Measurements from ENCODE around the gene CLCN3.

DNA sequence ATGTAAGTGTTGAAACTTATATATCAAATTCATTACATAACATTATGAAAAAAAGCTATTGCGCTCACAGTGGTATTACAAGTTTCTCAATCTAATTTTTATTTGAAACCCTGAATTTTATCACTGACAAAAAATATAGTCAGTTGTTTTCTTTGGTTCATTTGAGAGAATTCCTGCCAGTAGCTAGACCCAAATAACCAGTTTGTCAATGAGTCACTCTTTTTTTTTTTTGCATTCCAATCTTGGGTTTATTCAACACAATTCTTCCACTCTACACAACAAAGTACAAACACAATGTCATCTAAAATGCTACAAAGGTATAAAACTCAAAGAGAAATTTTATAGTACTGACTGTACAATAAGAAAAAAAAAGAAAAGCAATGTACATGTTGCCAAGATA, 124.2 kb downstream of the CLCN3 start:
- TF ChIP-seq POLR2AphosphoS5 (IDR thresholded peaks at IDR 0.05; ENCODE audit: low read depth, low read length) (no peak), POLR2A (IDR thresholded peaks at IDR 0.05; ENCODE audit: low read depth, low read length) (no peak), TAF1 (IDR thresholded peaks at IDR 0.05; ENCODE audit: low read depth, low read length) (no peak), POU2F2 (IDR thresholded peaks at IDR 0.05; ENCODE audit: low read depth, low read length) (no peak)

Data from GM12891 (cell line).